ENCODE results near the gene AATF.

DNA sequence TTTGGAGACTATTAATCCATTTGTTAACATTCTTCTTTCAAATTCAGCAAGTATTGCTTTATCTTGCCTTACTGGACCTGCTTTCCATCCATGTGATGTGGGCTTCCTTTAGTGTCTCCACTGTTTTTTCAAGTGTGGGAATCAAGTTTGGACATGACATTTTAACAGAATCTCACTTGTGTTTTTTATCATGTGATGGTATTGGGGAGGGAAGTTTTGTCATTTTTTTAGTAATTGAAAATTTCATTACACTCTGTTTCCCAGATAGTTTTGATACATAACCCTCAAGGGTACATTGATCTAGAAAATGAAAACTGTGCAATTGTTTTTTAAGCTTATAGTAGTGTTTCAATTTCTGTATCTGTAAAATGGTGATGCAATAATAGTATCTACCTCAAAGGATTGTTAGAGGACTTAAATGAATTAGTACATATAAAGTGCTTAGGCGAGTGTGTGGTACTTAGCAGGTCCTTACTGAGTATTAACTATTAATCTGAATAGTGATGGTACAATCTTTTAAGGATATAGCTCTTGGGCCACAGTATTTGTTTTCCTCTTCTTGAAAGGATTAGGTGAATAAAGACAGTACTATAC lies 27.3 kb downstream of the AATF start:
- TF ChIP-seq POLR2AphosphoS5 (IDR thresholded peaks at IDR 0.05; ENCODE audit: low read depth) (no peak), CTCF (IDR thresholded peaks at IDR 0.05; ENCODE audit: insufficient read depth, low read length) (no peak)

Data from HL-60 (cell line).